Inferior parietal cortex (tissue), 1 donor: Measurements from ENCODE around the gene PPP1R27.
"Not testable (repeated sequence)": the region's sequence is repeated elsewhere in the genome, so short reads cannot be mapped to it uniquely, and the experiment has no call there.

Experiments used
- DNase-seq: peaks from one replicate; pipeline ENCODE4 v3.0.0-alpha.2; 2016; ENCODE audit errors: extremely low spot score

Gene PPP1R27

GRCh38 chr17:81840826-81841778 is 6.3 kb upstream of the PPP1R27 start:
- DNase-seq, result no peak

GRCh38 chr17:81840059-81840458 is 5.2 kb upstream of the PPP1R27 start:
- not testable (repeated sequence) for DNase-seq

- no peak for DNase-seq
Observed at GRCh38 chr17:81839301-81839700, 4.5 kb upstream of the PPP1R27 start.

- DNase-seq, result no peak
Observed at GRCh38 chr17:81838753-81839255, 4.0 kb upstream of the PPP1R27 start.

- DNase-seq, result no peak
Observed at GRCh38 chr17:81837641-81838040, 2.8 kb upstream of the PPP1R27 start.

GRCh38 chr17:81833921-81834830 is 674 bp downstream of the PPP1R27 start:
- no peak for DNase-seq

GRCh38 chr17:81833160-81833920 is 1.5 kb downstream of the PPP1R27 start, which contains the start of gene MCRIP1:
MCRIP1 (minus strand) TSS chr17:81833291; CDS start chr17:81824506, 8,785 bp downstream.
- peak; percentile 91 for DNase-seq

GRCh38 chr17:81832608-81833159 is 2.2 kb downstream of the PPP1R27 start:
- peak; percentile 2 for DNase-seq

- DNase-seq, result peak; percentile 4
Observed at GRCh38 chr17:81831957-81832607, 2.8 kb downstream of the PPP1R27 start.

- no peak for DNase-seq
Observed at GRCh38 chr17:81831563-81831956, 3.3 kb downstream of the PPP1R27 start.

- DNase-seq, result no peak
Observed at GRCh38 chr17:81829858-81830257, 5.0 kb downstream of the PPP1R27 start.

- no peak for DNase-seq
Observed at GRCh38 chr17:81828656-81829055, 6.2 kb downstream of the PPP1R27 start.

- no peak for DNase-seq
Observed at GRCh38 chr17:81825841-81826466, 8.9 kb downstream of the PPP1R27 start.

GRCh38 chr17:81824595-81824994 is 10.3 kb downstream of the PPP1R27 start:
- DNase-seq, result no peak

GRCh38 chr17:81823820-81824550 is 10.9 kb downstream of the PPP1R27 start:
- no peak for DNase-seq

- no peak for DNase-seq
Observed at GRCh38 chr17:81822996-81823819, 11.6 kb downstream of the PPP1R27 start.

GRCh38 chr17:81822312-81822637 is 12.6 kb downstream of the PPP1R27 start:
- DNase-seq, result no peak

- peak; percentile 55 for DNase-seq
Observed at GRCh38 chr17:81821603-81822311, 13.1 kb downstream of the PPP1R27 start.
